KOPT-K1 (cell line): ENCODE data around the gene ACOT9.
"Not testable (repeated sequence)": the region's sequence is repeated elsewhere in the genome, so short reads cannot be mapped to it uniquely, and the experiment has no call there.

Experiments used
- H3K27ac ChIP-seq: fragments of 200-600 bp; sonication (generic); 2 replicates; pipeline ENCODE4 v1.5.1; 2016; ENCODE audit warnings: antibody characterized with exemption, mild to moderate bottlenecking, low read depth, low read length; ENCODE audit not compliant: poor library complexity, severe bottlenecking
- H3K36me3 ChIP-seq: fragments of 200-600 bp; sonication (generic); 2 replicates; pipeline ENCODE4 v1.5.1; 2017; ENCODE audit warnings: antibody characterized with exemption, mild to moderate bottlenecking, low read length, moderate library complexity; ENCODE audit not compliant: insufficient read depth
- H3K9me3 ChIP-seq: fragments of 200-600 bp; sonication (generic); 2 replicates; pipeline ENCODE4 v1.5.1; 2017; ENCODE audit warnings: antibody characterized with exemption, low read length, mild to moderate bottlenecking; ENCODE audit not compliant: insufficient read depth, poor library complexity, severe bottlenecking

Gene ACOT9

GRCh38 chrX:23673108-23673507 is 70.0 kb downstream of the ACOT9 start:
- no peak overlapping the region for H3K27ac ChIP-seq
- no peaks in the 10 kb centered on the region for H3K9me3 ChIP-seq
- peaks cover 67% of the 10 kb centered on the region for H3K36me3 ChIP-seq

GRCh38 chrX:23670528-23670927 is 72.5 kb downstream of the ACOT9 start:
- Histone ChIP-seq H3K36me3 (peaks cover 46% of the 10 kb centered on the region), H3K27ac (no peak overlapping the region), H3K9me3 (no peaks in the 10 kb centered on the region)

DNA sequence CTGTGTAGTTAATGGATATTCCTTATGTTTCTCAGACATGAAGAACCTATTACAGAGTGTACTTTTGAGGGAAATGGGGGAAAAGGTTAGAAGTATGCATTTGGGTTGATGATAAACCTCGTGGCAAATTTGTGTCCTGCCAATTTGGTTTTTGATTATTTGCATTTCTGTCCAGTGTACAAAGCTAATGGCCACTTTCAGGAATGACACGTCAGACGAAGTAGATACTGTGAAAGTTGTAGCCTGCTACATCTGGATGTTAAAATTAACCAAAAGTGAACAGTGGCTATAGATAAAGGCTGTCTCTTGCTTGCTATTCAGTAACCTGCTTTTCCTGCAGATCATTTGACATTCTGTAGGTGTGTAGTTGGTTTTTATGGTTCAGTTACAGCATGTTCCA is 74.7 kb downstream of the ACOT9 start:
- Histone ChIP-seq H3K36me3 (peaks cover 27% of the 10 kb centered on the region), H3K9me3 (no peaks in the 10 kb centered on the region), H3K27ac (peak overlapping the region; percentile 73)

DNA sequence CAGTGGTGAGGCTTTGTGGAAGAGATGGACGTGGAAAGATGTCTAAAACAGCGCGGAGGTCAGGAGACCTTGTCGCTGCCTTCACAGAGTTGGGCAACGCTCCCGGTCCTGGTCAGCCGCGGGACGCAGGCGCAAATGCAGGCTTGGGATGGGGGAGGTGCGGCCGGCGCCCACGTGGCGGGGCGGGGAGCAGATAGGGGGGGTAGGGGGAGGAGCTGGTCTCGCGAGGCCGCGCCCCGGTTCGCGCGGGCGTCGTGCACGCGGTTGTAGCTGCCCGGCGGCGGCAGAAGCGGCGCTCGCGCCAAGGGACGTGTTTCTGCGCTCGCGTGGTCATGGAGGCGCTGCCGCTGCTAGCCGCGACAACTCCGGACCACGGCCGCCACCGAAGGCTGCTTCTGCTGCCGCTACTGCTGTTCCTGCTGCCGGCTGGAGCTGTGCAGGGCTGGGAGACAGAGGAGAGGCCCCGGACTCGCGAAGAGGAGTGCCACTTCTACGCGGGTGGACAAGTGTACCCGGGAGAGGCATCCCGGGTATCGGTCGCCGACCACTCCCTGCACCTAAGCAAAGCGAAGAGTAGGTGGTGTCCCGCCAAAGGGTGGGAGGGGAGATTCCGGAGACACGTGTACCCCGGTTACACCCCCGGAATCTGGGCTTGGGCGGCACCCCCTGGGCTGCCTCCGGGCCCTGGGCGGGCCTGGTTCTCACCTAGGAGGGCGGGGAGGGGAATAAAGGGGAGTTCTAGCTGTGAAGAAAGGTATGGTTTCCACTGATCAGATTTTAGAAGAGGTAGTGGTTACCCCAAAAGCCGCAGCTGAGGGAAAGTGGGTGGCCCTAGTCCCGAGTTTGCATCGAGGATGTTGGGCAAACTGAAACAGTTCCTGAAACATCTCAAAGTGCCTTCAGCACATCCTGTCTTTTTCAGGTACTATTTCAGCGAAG is 75.6 kb downstream of the ACOT9 start, which contains the start of gene PRDX4:
TSS of gene PRDX4 (plus strand) at position 255 of the 939 bp plus-strand sequence. CDS start at position 333, 78 bp downstream.
- no peaks in the 10 kb centered on the region for H3K9me3 ChIP-seq
- peak within 1 kb of the TSS; percentile 73 for H3K27ac ChIP-seq
- peaks cover 19% of the 10 kb centered on the region for H3K36me3 ChIP-seq

GRCh38 chrX:23666282-23666681 is 76.8 kb downstream of the ACOT9 start:
- Histone ChIP-seq H3K36me3 (peaks cover 7% of the 10 kb centered on the region; the same call in 1 of the 2 replicates), H3K27ac (no peak overlapping the region), H3K9me3 (no peaks in the 10 kb centered on the region)

GRCh38 chrX:23664496-23664895 is 78.6 kb downstream of the ACOT9 start:
- no peaks in the 10 kb centered on the region for H3K9me3 ChIP-seq
- H3K36me3 ChIP-seq, result no peaks in the 10 kb centered on the region
- H3K27ac ChIP-seq, result no peak overlapping the region

DNA sequence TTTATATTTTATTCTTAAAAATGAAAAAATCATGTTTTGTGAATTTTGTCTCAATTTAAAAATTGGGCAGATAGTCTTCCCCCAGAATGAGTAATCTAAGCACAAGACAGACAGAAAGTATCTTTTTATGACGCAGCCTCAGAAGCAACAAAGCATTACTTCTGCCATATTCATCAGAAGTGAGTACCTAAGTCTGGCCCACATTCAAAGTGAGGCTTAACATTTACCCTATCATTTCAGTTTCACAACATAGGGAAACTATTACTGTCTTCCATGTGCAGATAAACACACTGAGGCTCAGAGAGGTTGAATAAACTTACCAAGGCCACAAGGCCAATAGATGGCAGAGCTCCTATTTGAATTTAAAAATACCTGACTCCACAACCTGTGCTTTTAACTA is 80.2 kb downstream of the ACOT9 start:
- no peaks in the 10 kb centered on the region for H3K9me3 ChIP-seq
- H3K36me3 ChIP-seq, result no peaks in the 10 kb centered on the region
- no peak overlapping the region for H3K27ac ChIP-seq

GRCh38 chrX:23662187-23662586 is 80.9 kb downstream of the ACOT9 start:
- no peaks in the 10 kb centered on the region for H3K9me3 ChIP-seq
- H3K27ac ChIP-seq, result no peak overlapping the region
- no peaks in the 10 kb centered on the region for H3K36me3 ChIP-seq

GRCh38 chrX:23661671-23662070 is 81.4 kb downstream of the ACOT9 start:
- no peak overlapping the region for H3K27ac ChIP-seq
- no peaks in the 10 kb centered on the region for H3K9me3 ChIP-seq
- no peaks in the 10 kb centered on the region for H3K36me3 ChIP-seq

DNA sequence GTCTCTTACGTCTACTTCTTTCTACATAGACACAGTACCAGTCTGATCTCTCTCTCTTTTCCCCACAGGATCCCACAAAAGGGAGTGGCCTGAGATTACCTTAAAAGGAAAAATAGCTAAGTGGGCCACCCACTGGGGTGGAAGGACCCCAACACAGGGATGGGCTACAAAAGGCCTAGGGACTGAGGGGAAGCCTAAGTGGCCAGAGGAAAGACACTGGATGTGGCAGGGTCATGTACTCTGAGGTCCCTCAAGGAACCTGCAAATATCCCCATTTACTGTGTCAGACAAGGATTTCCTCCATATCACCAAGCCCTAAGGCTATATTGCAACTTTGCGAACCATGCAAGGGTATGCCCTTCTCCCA is 82.3 kb downstream of the ACOT9 start:
- Histone ChIP-seq H3K9me3 (no peaks in the 10 kb centered on the region), H3K36me3 (no peaks in the 10 kb centered on the region), H3K27ac (no peak overlapping the region)

- H3K36me3 ChIP-seq, H3K9me3 ChIP-seq, H3K27ac ChIP-seq: not testable (repeated sequence)
These were observed 82.9 kb downstream of the ACOT9 start for GRCh38 chrX:23660083-23660765.

GRCh38 chrX:23659339-23659738 is 83.7 kb downstream of the ACOT9 start:
- Histone ChIP-seq H3K27ac (no peak overlapping the region), H3K36me3 (no peaks in the 10 kb centered on the region), H3K9me3 (no peaks in the 10 kb centered on the region)

- no peak overlapping the region for H3K27ac ChIP-seq
- no peaks in the 10 kb centered on the region for H3K36me3 ChIP-seq
- no peaks in the 10 kb centered on the region for H3K9me3 ChIP-seq
These were observed 86.4 kb downstream of the ACOT9 start for GRCh38 chrX:23656684-23657083.

DNA sequence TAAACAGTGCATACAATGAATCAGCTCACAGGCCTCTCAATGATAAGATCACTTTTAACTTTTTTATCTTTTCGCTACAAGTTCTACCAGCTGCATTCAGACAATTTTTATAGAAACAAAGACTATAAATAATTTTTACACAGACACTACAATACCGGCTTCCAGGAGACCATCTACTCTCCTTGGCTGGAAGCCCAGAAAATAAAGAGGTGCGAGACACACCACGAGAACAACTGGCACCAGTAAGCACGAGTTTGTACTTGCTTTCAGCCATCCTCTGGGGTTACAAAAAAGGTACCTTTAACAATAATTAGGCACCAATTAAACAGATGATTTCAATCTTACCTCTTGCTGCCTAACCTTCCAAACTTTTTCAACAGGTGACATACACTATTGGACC is 87.0 kb downstream of the ACOT9 start:
- no peaks in the 10 kb centered on the region for H3K9me3 ChIP-seq
- H3K36me3 ChIP-seq, result no peaks in the 10 kb centered on the region
- H3K27ac ChIP-seq, result no peak overlapping the region
